HG03025 (cell line): ENCODE results near the gene SFI1.
"Not testable (repeated sequence)": the region's sequence is repeated elsewhere in the genome, so short reads cannot be mapped to it uniquely, and the experiment has no call there.

Source experiments
- ATAC-seq: cut with Tn5 transposase; IDR thresholded peaks from one replicate; pipeline ENCODE4 v1.9.1; 2021; ENCODE audit warnings: mild to moderate bottlenecking, moderate library complexity; ENCODE audit not compliant: unreplicated experiment, low FRiP score

The SFI1 gene

GRCh38 chr22:31496007-31496734, at the start of gene SFI1:
Gene SFI1, plus strand, starts transcription at chr22:31496536. Its CDS starts 11,749 bp downstream, at chr22:31508285.
- peak; percentile 72 for ATAC-seq

GRCh38 chr22:31446767-31447166, 49.6 kb upstream of the SFI1 start:
- no peak for ATAC-seq

- ATAC-seq = no peak
Measured at GRCh38 chr22:31447337-31447736, 49.0 kb upstream of the SFI1 start.

- ATAC-seq = no peak
Measured at GRCh38 chr22:31448382-31448781, 48.0 kb upstream of the SFI1 start.

GRCh38 chr22:31449506-31449905, 46.8 kb upstream of the SFI1 start:
- no peak for ATAC-seq

GRCh38 chr22:31451709-31452571, 44.4 kb upstream of the SFI1 start:
- no peak for ATAC-seq

- ATAC-seq = no peak
Measured at GRCh38 chr22:31461699-31462098, 34.6 kb upstream of the SFI1 start.

- no peak for ATAC-seq
Measured at GRCh38 chr22:31465307-31465706, 31.0 kb upstream of the SFI1 start.

GRCh38 chr22:31474743-31475142, 21.6 kb upstream of the SFI1 start:
- no peak for ATAC-seq

- no peak for ATAC-seq
Measured at GRCh38 chr22:31475800-31476199, 20.5 kb upstream of the SFI1 start.

GRCh38 chr22:31477329-31477728, 19.0 kb upstream of the SFI1 start:
- no peak for ATAC-seq

GRCh38 chr22:31481129-31481528, 15.2 kb upstream of the SFI1 start:
- ATAC-seq = no peak

GRCh38 chr22:31482470-31482869, 13.9 kb upstream of the SFI1 start:
- ATAC-seq = not testable (repeated sequence)

- not testable (repeated sequence) for ATAC-seq
Measured at GRCh38 chr22:31486369-31486768, 10.0 kb upstream of the SFI1 start.

GRCh38 chr22:31486951-31487350, 9.4 kb upstream of the SFI1 start:
- no peak for ATAC-seq

GRCh38 chr22:31488346-31488883, 7.9 kb upstream of the SFI1 start:
- ATAC-seq = no peak

- peak; percentile 11 for ATAC-seq
Measured at GRCh38 chr22:31488988-31489617, 7.2 kb upstream of the SFI1 start.

- ATAC-seq = peak; percentile 42
Measured at GRCh38 chr22:31489632-31490495, 6.5 kb upstream of the SFI1 start, which contains the start of gene EIF4ENIF1. Gene EIF4ENIF1, minus strand, starts transcription at chr22:31489842. Its CDS starts 1,124 bp downstream, at chr22:31488718.

- ATAC-seq = no peak
Measured at GRCh38 chr22:31490496-31490925, 5.8 kb upstream of the SFI1 start.
